Trophoblast cell (in vitro differentiated cells and primary cell): ENCODE results near the gene ARHGAP25.

ENCODE experiments used
- DNase-seq, 2 donors: peaks; one replicate each; pipeline ENCODE4 v3.0.0-alpha.2; 2016
- H2AFZ ChIP-seq: 2 replicates; pipeline ENCODE4 v1.6.1; 2013; ENCODE audit warnings: low read length, moderate library complexity, mild to moderate bottlenecking; ENCODE audit not compliant: insufficient read depth, poor library complexity
- H2AK5ac ChIP-seq: 2 replicates; pipeline ENCODE4 v1.6.1; 2013; ENCODE audit warnings: mild to moderate bottlenecking, low read length
- H2BK120ac ChIP-seq: 2 replicates; pipeline ENCODE4 v1.6.1; 2013; ENCODE audit warnings: low read length, mild to moderate bottlenecking, moderate library complexity; ENCODE audit not compliant: insufficient read depth, poor library complexity
- H2BK12ac ChIP-seq: 2 replicates; pipeline ENCODE4 v1.6.1; 2013; ENCODE audit warnings: mild to moderate bottlenecking, low read length, moderate library complexity
- H2BK5ac ChIP-seq: 2 replicates; pipeline ENCODE4 v1.6.1; 2013; ENCODE audit warnings: low read length, low read depth, moderate library complexity, mild to moderate bottlenecking; ENCODE audit not compliant: poor library complexity
- H3K14ac ChIP-seq: 2 replicates; pipeline ENCODE4 v1.6.1; 2013; ENCODE audit warnings: mild to moderate bottlenecking, low read length
- H3K18ac ChIP-seq: 2 replicates; pipeline ENCODE4 v1.6.1; 2013; ENCODE audit warnings: mild to moderate bottlenecking, low read length
- H3K23ac ChIP-seq: 2 replicates; pipeline ENCODE4 v1.6.1; 2013; ENCODE audit warnings: low read length
- H3K27ac ChIP-seq: 2 replicates; pipeline ENCODE4 v1.5.1; 2013; ENCODE audit warnings: low read depth, mild to moderate bottlenecking, inconsistent platforms, low read length, moderate library complexity
- H3K27me3 ChIP-seq: 2 replicates; pipeline ENCODE4 v1.6.1; 2013; ENCODE audit warnings: inconsistent platforms, mild to moderate bottlenecking, low read length, moderate library complexity; ENCODE audit not compliant: insufficient read depth
- H3K36me3 ChIP-seq, 2 experiments: 1 replicate in 1 of 2; 2 replicates in 1 of 2; pipeline ENCODE4 v1.6.1; 2013; ENCODE audit warnings: low read length in 2 of 2, mild to moderate bottlenecking in 2 of 2, moderate library complexity in 1 of 2; ENCODE audit not compliant: insufficient read depth in 2 of 2, control insufficient read depth in 1 of 2
- H3K4ac ChIP-seq: 2 replicates; pipeline ENCODE4 v1.6.1; 2013; ENCODE audit warnings: low read depth, mild to moderate bottlenecking, low read length, moderate library complexity
- H3K4me1 ChIP-seq, 2 experiments: 1 replicate in 1 of 2; 2 replicates in 1 of 2; pipeline ENCODE4 v1.6.1; 2013; ENCODE audit warnings: low read length in 2 of 2, mild to moderate bottlenecking in 2 of 2, moderate library complexity in 1 of 2; ENCODE audit not compliant: insufficient read depth in 2 of 2, control insufficient read depth in 1 of 2
- H3K4me2 ChIP-seq: 2 replicates; pipeline ENCODE4 v1.6.1; 2013; ENCODE audit warnings: inconsistent platforms, mild to moderate bottlenecking, low read length, moderate library complexity
- H3K4me3 ChIP-seq: 2 replicates; pipeline ENCODE4 v1.5.1; 2013; ENCODE audit warnings: mild to moderate bottlenecking, low read depth, low read length, inconsistent platforms
- H3K79me1 ChIP-seq: one replicate; pipeline ENCODE4 v1.6.1; 2013; ENCODE audit warnings: low read length
- H3K79me2 ChIP-seq: 2 replicates; pipeline ENCODE4 v1.6.1; 2013; ENCODE audit warnings: low read length, mild to moderate bottlenecking; ENCODE audit not compliant: control insufficient read depth, insufficient read depth, poor library complexity
- H3K9ac ChIP-seq: 2 replicates; pipeline ENCODE4 v1.6.1; 2013; ENCODE audit warnings: mild to moderate bottlenecking, low read length
- H3K9me3 ChIP-seq: 2 replicates; pipeline ENCODE4 v1.6.1; 2013; ENCODE audit warnings: low read depth, mild to moderate bottlenecking, control low read depth, inconsistent platforms, low read length; ENCODE audit not compliant: insufficient read depth
- H4K12ac ChIP-seq: 2 replicates; pipeline ENCODE4 v1.6.1; 2013; ENCODE audit warnings: low read depth, mild to moderate bottlenecking, low read length, moderate library complexity
- H4K8ac ChIP-seq: 2 replicates; pipeline ENCODE4 v1.6.1; 2013; ENCODE audit warnings: low read depth, mild to moderate bottlenecking, low read length, moderate library complexity
- H4K91ac ChIP-seq: one replicate; pipeline ENCODE4 v1.6.1; 2013; ENCODE audit warnings: low read depth, mild to moderate bottlenecking, low read length, moderate library complexity
- WGBS: extraction: QIAGEN DNeasy Blood & Tissue Kit; methylation state at CpG from one replicate; pipeline ENCODE4 v1.1.7; 2013; ENCODE audit warnings: missing lambda C conversion rate; ENCODE audit not compliant: insufficient read length, insufficient coverage; ENCODE audit errors: extremely low coverage; 5-methylcytosine and 5-hydroxymethylcytosine counted together

The ARHGAP25 gene

GRCh38 chr2:68854476-68854875 is 119.9 kb downstream of the ARHGAP25 start:
- Histone ChIP-seq H3K23ac (no peak overlapping the region), H4K91ac (no peak overlapping the region), H2AFZ (no peak overlapping the region), H3K27me3 (no peaks in the 10 kb centered on the region), H3K4me1 (no peaks in the 10 kb centered on the region), H2AK5ac (no peak overlapping the region), H2BK120ac (no peak overlapping the region), H3K9me3 (no peaks in the 10 kb centered on the region), H3K36me3 (no peaks in the 10 kb centered on the region), H3K79me1 (no peaks in the 10 kb centered on the region), H3K18ac (no peak overlapping the region), H3K4me3 (no peak overlapping the region), H2BK5ac (no peak overlapping the region), H2BK12ac (no peak overlapping the region), H4K8ac (no peak overlapping the region), H3K79me2 (no peaks in the 10 kb centered on the region), H3K27ac (no peak overlapping the region), H3K4ac (no peak overlapping the region), H3K14ac (no peak overlapping the region), H3K9ac (no peak overlapping the region), H4K12ac (no peak overlapping the region), H3K4me2 (no peak overlapping the region)
- no peak for DNase-seq

DNA sequence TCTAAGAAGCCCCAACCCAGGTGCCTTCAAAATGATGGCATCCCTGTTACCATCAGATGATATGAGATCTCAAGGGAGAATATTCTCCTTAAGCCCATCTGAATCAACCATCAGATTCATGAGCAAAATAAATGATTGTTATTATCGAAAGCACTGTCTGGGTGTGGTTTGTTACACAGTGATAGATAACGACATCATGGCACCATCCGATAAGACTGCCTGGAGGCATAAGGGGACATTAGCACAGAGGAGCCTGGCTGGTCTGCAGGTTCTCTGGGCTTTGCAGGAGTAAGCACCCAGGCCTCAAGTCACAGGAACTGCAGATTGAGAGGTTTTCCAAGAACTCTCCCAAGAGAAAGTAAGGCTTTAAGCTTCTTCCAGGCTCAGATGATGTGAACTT is 120.9 kb downstream of the ARHGAP25 start:
- no peak overlapping the region for H3K27ac ChIP-seq
- no peak overlapping the region for H3K18ac ChIP-seq
- no peak overlapping the region for H3K4ac ChIP-seq
- no CpG with 5 or more reads among the region's 3 CpGs for WGBS
- H3K14ac ChIP-seq: no peak overlapping the region
- no peak overlapping the region for H2BK120ac ChIP-seq
- H4K91ac ChIP-seq: no peak overlapping the region
- H4K8ac ChIP-seq: no peak overlapping the region
- H3K4me2 ChIP-seq: no peak overlapping the region
- peaks cover 0 to 4% of the 10 kb centered on the region in 2 experiments for H3K4me1 ChIP-seq
- H3K9ac ChIP-seq: no peak overlapping the region
- H3K27me3 ChIP-seq: no peaks in the 10 kb centered on the region
- no peaks in the 10 kb centered on the region for H3K79me1 ChIP-seq
- H3K79me2 ChIP-seq: no peaks in the 10 kb centered on the region
- H3K36me3 ChIP-seq: no peaks in the 10 kb centered on the region
- DNase-seq: no peak
- no peak overlapping the region for H2AFZ ChIP-seq
- no peak overlapping the region for H4K12ac ChIP-seq
- H3K4me3 ChIP-seq: no peak overlapping the region
- no peak overlapping the region for H2BK5ac ChIP-seq
- H2BK12ac ChIP-seq: no peak overlapping the region
- H2AK5ac ChIP-seq: no peak overlapping the region
- H3K9me3 ChIP-seq: no peaks in the 10 kb centered on the region
- no peak overlapping the region for H3K23ac ChIP-seq

GRCh38 chr2:68857202-68857845 is 122.7 kb downstream of the ARHGAP25 start:
- WGBS: no CpG with 5 or more reads among the region's 3 CpGs
- Histone ChIP-seq H3K4me3 (no peak overlapping the region), H3K27me3 (no peaks in the 10 kb centered on the region), H3K23ac (no peak overlapping the region), H3K18ac (no peak overlapping the region), H4K12ac (no peak overlapping the region), H2BK12ac (no peak overlapping the region), H4K8ac (no peak overlapping the region), H3K4me1 (peaks cover 0 to 4% of the 10 kb centered on the region in 2 experiments), H3K14ac (no peak overlapping the region), H3K4me2 (no peak overlapping the region), H3K27ac (no peak overlapping the region), H2BK120ac (no peak overlapping the region), H3K9me3 (no peaks in the 10 kb centered on the region), H2AFZ (no peak overlapping the region), H2AK5ac (no peak overlapping the region), H3K79me2 (no peaks in the 10 kb centered on the region), H3K36me3 (no peaks in the 10 kb centered on the region), H3K9ac (no peak overlapping the region), H2BK5ac (no peak overlapping the region), H4K91ac (no peak overlapping the region), H3K79me1 (no peaks in the 10 kb centered on the region), H3K4ac (no peak overlapping the region)
- peak in 1 of 2 donors; percentile 23 for DNase-seq

- Histone ChIP-seq H3K79me1 (no peaks in the 10 kb centered on the region), H3K9ac (no peak overlapping the region), H2AK5ac (no peak overlapping the region), H2AFZ (no peak overlapping the region), H3K23ac (no peak overlapping the region), H4K91ac (no peak overlapping the region), H2BK120ac (no peak overlapping the region), H3K4me2 (no peak overlapping the region), H3K4me3 (no peak overlapping the region), H3K36me3 (no peaks in the 10 kb centered on the region), H3K14ac (no peak overlapping the region), H3K79me2 (no peaks in the 10 kb centered on the region), H3K27me3 (no peaks in the 10 kb centered on the region), H3K18ac (no peak overlapping the region), H4K12ac (no peak overlapping the region), H3K4me1 (peaks cover 0 to 4% of the 10 kb centered on the region in 2 experiments), H2BK5ac (no peak overlapping the region), H2BK12ac (no peak overlapping the region), H4K8ac (no peak overlapping the region), H3K27ac (no peak overlapping the region), H3K9me3 (no peaks in the 10 kb centered on the region), H3K4ac (no peak overlapping the region)
- WGBS: no CpG with 5 or more reads among the region's 4 CpGs
- DNase-seq: peak; percentile 29 to 49
These were observed 123.3 kb downstream of the ARHGAP25 start for GRCh38 chr2:68857855-68858456.
